ENCODE results near the gene FILIP1L. TPM values are rescaled to one million over a fixed set of nuclear protein-coding genes. Genes with fewer than 3 reads are reported as not detected.
"Not testable (repeated sequence)": the region's sequence is repeated elsewhere in the genome, so short reads cannot be mapped to it uniquely, and the experiment has no call there.

Gene FILIP1L
- total RNA-seq, 1 experiment from 2014 or later, result 4.3 TPM

GRCh38 chr3:100053951-100054620, 60.2 kb downstream of the FILIP1L start:
- BruUV-seq (replicated peaks), result no TSS peak
- no peaks in the 10 kb centered on the region for H3K9me3 ChIP-seq (ENCODE audit: low read depth, low read length, poor library complexity, severe bottlenecking)
- CTCF ChIA-PET, result no interaction called here
- POLR2A ChIA-PET (ENCODE audit: low non-redundant PET), result interaction anchor here (0.6 kb wide), 1 partner anchor 159 kb away, joined by 3 read pairs; no protein-coding TSS in a partner anchor
- no peaks in the 10 kb centered on the region for H3K27me3 ChIP-seq (replicated peaks; ENCODE audit: insufficient read depth, low read depth, low read length, poor library complexity)
- DNase-seq (ENCODE audit: low spot score), result no peak
- H3K27ac ChIP-seq (ENCODE audit: low read depth, low read length, poor library complexity, severe bottlenecking), result no peak overlapping the region
- no peaks in the 10 kb centered on the region for H3K36me3 ChIP-seq (ENCODE audit: insufficient read depth, low read length, poor library complexity, severe bottlenecking)
- no peaks in the 10 kb centered on the region for H3K4me1 ChIP-seq (ENCODE audit: insufficient read depth, low read length, poor library complexity, severe bottlenecking)
- no peak for TF ChIP-seq EZH2 (IDR thresholded peaks at IDR 0.05; ENCODE audit: borderline replicate concordance, low read depth, low read length, poor library complexity, severe bottlenecking)
- TF ChIP-seq CTCF (conservative IDR thresholded peaks at IDR 0.05; ENCODE audit: low read depth, low read length), result no peak
- intact Hi-C loops (cut with micrococcal nuclease; ENCODE audit: unreplicated experiment), result no loop called here
- no peak overlapping the region for H3K4me3 ChIP-seq (ENCODE audit: low read depth, low read length, poor library complexity, severe bottlenecking)

DNA sequence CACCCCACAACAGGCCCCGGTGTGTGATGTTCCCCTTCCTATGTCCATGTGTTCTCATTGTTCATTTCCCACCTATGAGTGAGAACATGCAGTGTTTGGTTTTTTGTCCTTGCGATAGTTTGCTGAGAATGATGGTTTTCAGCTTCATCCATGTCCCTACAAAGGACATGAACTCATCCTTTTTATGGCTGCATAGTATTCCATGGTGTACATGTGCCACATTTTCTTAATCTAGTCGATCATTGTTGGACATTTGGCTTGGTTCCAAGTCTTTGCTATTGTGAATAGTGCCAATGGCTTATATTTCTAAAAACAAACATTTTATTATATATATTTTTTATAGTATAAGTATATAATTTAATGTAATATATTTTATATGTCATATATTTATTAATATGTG, 62.8 kb downstream of the FILIP1L start:
- H3K9me3 ChIP-seq (ENCODE audit: low read depth, low read length, poor library complexity, severe bottlenecking); H3K36me3 ChIP-seq (ENCODE audit: insufficient read depth, low read length, poor library complexity, severe bottlenecking); BruUV-seq (replicated peaks); POLR2A ChIA-PET (ENCODE audit: low non-redundant PET); H3K4me3 ChIP-seq (ENCODE audit: low read depth, low read length, poor library complexity, severe bottlenecking); H3K4me1 ChIP-seq (ENCODE audit: insufficient read depth, low read length, poor library complexity, severe bottlenecking); intact Hi-C loops (cut with micrococcal nuclease; ENCODE audit: unreplicated experiment); DNase-seq (ENCODE audit: low spot score); CTCF ChIA-PET; H3K27me3 ChIP-seq (replicated peaks; ENCODE audit: insufficient read depth, low read depth, low read length, poor library complexity); H3K27ac ChIP-seq (ENCODE audit: low read depth, low read length, poor library complexity, severe bottlenecking): not testable (repeated sequence)

- ChIA-PET POLR2A (ENCODE audit: low non-redundant PET) (no interaction called here), CTCF (no interaction called here)
- Histone ChIP-seq H3K4me3 (ENCODE audit: low read depth, low read length, poor library complexity, severe bottlenecking) (no peak overlapping the region), H3K9me3 (ENCODE audit: low read depth, low read length, poor library complexity, severe bottlenecking) (no peaks in the 10 kb centered on the region), H3K27ac (ENCODE audit: low read depth, low read length, poor library complexity, severe bottlenecking) (no peak overlapping the region), H3K36me3 (ENCODE audit: insufficient read depth, low read length, poor library complexity, severe bottlenecking) (no peaks in the 10 kb centered on the region), H3K4me1 (ENCODE audit: insufficient read depth, low read length, poor library complexity, severe bottlenecking) (peaks cover 4% of the 10 kb centered on the region), H3K27me3 (replicated peaks; ENCODE audit: insufficient read depth, low read depth, low read length, poor library complexity) (no peaks in the 10 kb centered on the region)
- intact Hi-C loops (cut with micrococcal nuclease; ENCODE audit: unreplicated experiment), result no loop called here
- no TSS peak for BruUV-seq (replicated peaks)
- no peak for DNase-seq (ENCODE audit: low spot score)
- TF ChIP-seq CTCF (conservative IDR thresholded peaks at IDR 0.05; ENCODE audit: low read depth, low read length) (no peak), EZH2 (IDR thresholded peaks at IDR 0.05; ENCODE audit: borderline replicate concordance, low read depth, low read length, poor library complexity, severe bottlenecking) (no peak)
Measured at GRCh38 chr3:100048248-100048647, 66.1 kb downstream of the FILIP1L start.
